Smooth muscle cell (in vitro differentiated cells): ENCODE measurements around the gene MXRA8. TPM values are rescaled to one million over a fixed set of nuclear protein-coding genes. Genes with fewer than 3 reads are reported as not detected.

ENCODE experiments used
- DNase-seq: peaks from one replicate; lab custom pipeline; 2025; ENCODE audit not compliant: unreplicated experiment; lab: John Stamatoyannopoulos, UW
- H2AFZ ChIP-seq: fragments of 200-600 bp; sonication (generic); 2 replicates; pipeline ENCODE4 v1.6.0; 2016; ENCODE audit warnings: antibody characterized with exemption, low read depth, mild to moderate bottlenecking
- H3F3A ChIP-seq: fragments of 200-600 bp; sonication (generic); 2 replicates; pipeline ENCODE4 v1.6.0; 2017; ENCODE audit warnings: antibody characterized with exemption, low read depth
- H3K27ac ChIP-seq: fragments of 200-600 bp; sonication (generic); 2 replicates; pipeline ENCODE4 v1.5.1; 2016; ENCODE audit warnings: low read depth, mild to moderate bottlenecking
- H3K27me3 ChIP-seq: fragments of 200-600 bp; sonication (generic); 2 replicates; pipeline ENCODE4 v1.6.1; 2016; ENCODE audit warnings: low read depth, mild to moderate bottlenecking
- H3K36me3 ChIP-seq: fragments of 200-600 bp; sonication (generic); 2 replicates; pipeline ENCODE4 v1.5.1; 2016; ENCODE audit warnings: low read depth
- H3K4me1 ChIP-seq: fragments of 200-600 bp; sonication (generic); 2 replicates; pipeline ENCODE4 v1.5.1; 2016; ENCODE audit warnings: low read depth
- H3K4me2 ChIP-seq: fragments of 200-600 bp; sonication (generic); 2 replicates; pipeline ENCODE4 v1.6.0; 2016; ENCODE audit warnings: mild to moderate bottlenecking
- H3K4me3 ChIP-seq: fragments of 200-600 bp; sonication (generic); 2 replicates; pipeline ENCODE4 v1.5.1; 2016; ENCODE audit warnings: mild to moderate bottlenecking
- H3K79me2 ChIP-seq: fragments of 200-600 bp; sonication (generic); 2 replicates; pipeline ENCODE4 v1.6.0; 2016; ENCODE audit warnings: low read depth, mild to moderate bottlenecking
- H3K9ac ChIP-seq: fragments of 200-600 bp; sonication (generic); 2 replicates; pipeline ENCODE4 v1.6.0; 2016; ENCODE audit warnings: low read depth
- H3K9me3 ChIP-seq: fragments of 200-600 bp; sonication (generic); replicated peaks from 2 replicates; pipeline ENCODE4 v1.5.1; 2016; ENCODE audit warnings: low read depth
- H4K20me1 ChIP-seq: fragments of 200-600 bp; sonication (generic); 2 replicates; pipeline ENCODE4 v1.6.0; 2016; ENCODE audit warnings: low read depth
- CTCF ChIP-seq: fragments of 200-600 bp; sonication (generic); IDR thresholded peaks from 2 replicates; pipeline ENCODE4 v1.5.1; 2017; ENCODE audit warnings: borderline replicate concordance, mild to moderate bottlenecking, antibody characterized with exemption; ENCODE audit not compliant: insufficient read depth, poor library complexity, severe bottlenecking
- WGBS: methylation state at CpG from one replicate; pipeline ENCODE4 v1.1.7; 2016; ENCODE audit warnings: low lambda C conversion rate; 5-methylcytosine and 5-hydroxymethylcytosine counted together
- polyA plus RNA-seq: library from polyadenylated mRNA; unstranded; fragments of >200 nt; fragmentation: Nextera tagmentation; extraction: Ambion mirVana; gene quantifications from 2 replicates; pipeline ENCODE4 v1.2.1, GENCODE V29; 2016
- total RNA-seq: library from RNA; depleted of rRNA; stranded (reverse); fragments of >200 nt; gene quantifications from 2 replicates; pipeline ENCODE4 v1.2.3, GENCODE V29; 2014

The MXRA8 gene
- total and polyA plus RNA-seq, 2 experiments from 2014 or later: 266 to 597 TPM

- H3K4me2 ChIP-seq: peak overlapping the region; percentile 72
- TF ChIP-seq CTCF: no peak
- no peaks in the 10 kb centered on the region for H3K27me3 ChIP-seq
- H3K27ac ChIP-seq: no peak overlapping the region
- peaks cover 9% of the 10 kb centered on the region for H3K4me1 ChIP-seq
- no peaks in the 10 kb centered on the region for H3K9me3 ChIP-seq
- H3K9ac ChIP-seq: no peak overlapping the region
- 73% methylated on average over 15 of the region's 15 CpGs for WGBS
- no peaks in the 10 kb centered on the region for H3K36me3 ChIP-seq
- DNase-seq: no peak
- peaks cover 16% of the 10 kb centered on the region for H3K79me2 ChIP-seq
- H3K4me3 ChIP-seq: no peak overlapping the region
- H3F3A ChIP-seq: no peaks in the 10 kb centered on the region
- no peak overlapping the region for H2AFZ ChIP-seq
- H4K20me1 ChIP-seq: peaks cover 31% of the 10 kb centered on the region
Measured at GRCh38 chr1:1330366-1331067, 27.8 kb downstream of the MXRA8 start.

- H4K20me1 ChIP-seq: peaks cover 25% of the 10 kb centered on the region
- H3K36me3 ChIP-seq: no peaks in the 10 kb centered on the region
- H3K27me3 ChIP-seq: no peaks in the 10 kb centered on the region
- no peak for TF ChIP-seq CTCF
- H3K27ac ChIP-seq: no peak overlapping the region
- no peaks in the 10 kb centered on the region for H3K9me3 ChIP-seq
- H3K4me2 ChIP-seq: no peak overlapping the region
- H3K9ac ChIP-seq: no peak overlapping the region
- H3F3A ChIP-seq: no peaks in the 10 kb centered on the region
- H2AFZ ChIP-seq: no peak overlapping the region
- peaks cover 13% of the 10 kb centered on the region for H3K4me1 ChIP-seq
- no peak overlapping the region for H3K4me3 ChIP-seq
- 95% methylated on average over 58 of the region's 58 CpGs for WGBS
- H3K79me2 ChIP-seq: peaks cover 25% of the 10 kb centered on the region
- no peak for DNase-seq
Measured at GRCh38 chr1:1329304-1330210, 28.8 kb downstream of the MXRA8 start.

- no peak overlapping the region for H3K4me3 ChIP-seq
- H3K4me1 ChIP-seq: peaks cover 13% of the 10 kb centered on the region
- TF ChIP-seq CTCF: no peak
- no peaks in the 10 kb centered on the region for H3K9me3 ChIP-seq
- no peaks in the 10 kb centered on the region for H3K27me3 ChIP-seq
- no peak overlapping the region for H3K9ac ChIP-seq
- H3K79me2 ChIP-seq: peaks cover 34% of the 10 kb centered on the region
- no peak overlapping the region for H3K27ac ChIP-seq
- 94% methylated on average over 15 of the region's 15 CpGs for WGBS
- no peak overlapping the region for H2AFZ ChIP-seq
- peaks cover 28% of the 10 kb centered on the region for H4K20me1 ChIP-seq
- no peaks in the 10 kb centered on the region for H3K36me3 ChIP-seq
- no peak for DNase-seq
- H3K4me2 ChIP-seq: no peak overlapping the region
- H3F3A ChIP-seq: no peaks in the 10 kb centered on the region
Measured at GRCh38 chr1:1328254-1328653, 30.1 kb downstream of the MXRA8 start.
